Coronary artery (tissue), 2 donors: ENCODE results near the gene LDB3.
A peak's percentile ranks its signal among the peaks of the same experiment; 100 is the strongest.

Source experiments
- DNase-seq: peaks from one replicate; pipeline ENCODE4 v3.0.0-alpha.2; 2017; ENCODE audit warnings: low spot score
- H3K27ac ChIP-seq, 2 donors: fragments of 200-600 bp; sonication (generic); one replicate each; pipeline ENCODE4 v1.5.1; 2016 to 2019
- H3K4me3 ChIP-seq: fragments of 200-600 bp; sonication (generic); 2 replicates; pipeline ENCODE4 v1.5.1; 2016; ENCODE audit warnings: mild to moderate bottlenecking, moderate library complexity
- CTCF ChIP-seq: fragments of 200-600 bp; sonication (generic); IDR thresholded peaks from one replicate; pipeline ENCODE4 v1.5.1; 2019; ENCODE audit warnings: antibody characterized with exemption

The LDB3 gene

GRCh38 chr10:86716466-86716865 lies 48.2 kb downstream of the LDB3 start:
- TF ChIP-seq CTCF = no peak
- no peak for DNase-seq
- H3K4me3 ChIP-seq = no peak overlapping the region
- H3K27ac ChIP-seq = peak overlapping the region in 1 of 2 donors; percentile 7

DNA sequence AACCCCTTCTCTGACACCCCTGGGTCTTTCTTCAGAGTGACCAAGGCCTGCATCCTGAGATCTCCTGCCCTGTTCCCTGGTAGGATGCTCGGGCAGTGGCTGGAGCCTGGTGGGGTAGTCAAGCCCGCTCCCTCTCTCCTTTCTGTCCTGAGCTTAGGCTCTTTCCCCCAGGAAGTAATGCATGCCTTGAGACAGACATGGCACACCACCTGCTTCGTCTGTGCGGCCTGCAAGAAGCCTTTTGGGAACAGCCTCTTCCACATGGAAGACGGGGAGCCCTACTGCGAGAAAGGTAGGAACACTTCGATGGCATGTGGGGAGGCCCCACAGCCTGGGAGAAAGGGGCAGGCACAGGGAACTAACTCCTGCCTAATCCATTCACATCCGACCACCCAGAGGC lies 50.2 kb downstream of the LDB3 start:
- DNase-seq = no peak
- no peak for TF ChIP-seq CTCF
- no peak overlapping the region for H3K27ac ChIP-seq
- H3K4me3 ChIP-seq = no peak overlapping the region

DNA sequence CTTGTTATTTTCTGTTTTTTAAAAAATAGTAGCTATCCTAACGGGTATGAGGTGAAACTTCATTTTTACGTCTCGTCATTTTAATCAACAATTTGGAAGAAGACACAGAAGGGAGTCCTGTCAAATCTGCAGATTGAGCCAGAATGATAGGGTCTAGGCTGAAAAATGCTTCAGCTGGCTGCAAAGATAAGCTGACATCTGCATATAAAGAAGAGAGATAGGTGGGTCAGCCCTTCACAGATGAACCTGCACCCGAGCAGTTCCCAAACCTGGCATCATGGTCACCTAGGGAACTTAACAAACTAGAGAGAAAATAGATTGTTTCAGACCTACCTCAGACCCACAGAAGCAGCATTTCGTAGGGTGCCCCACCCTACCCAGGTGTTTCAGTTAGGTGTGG lies 52.9 kb downstream of the LDB3 start:
- no peak overlapping the region for H3K27ac ChIP-seq
- DNase-seq = no peak
- TF ChIP-seq CTCF = no peak

GRCh38 chr10:86723009-86723408 lies 54.7 kb downstream of the LDB3 start:
- Histone ChIP-seq H3K4me3 (no peak overlapping the region), H3K27ac (no peak overlapping the region)
- TF ChIP-seq CTCF = no peak
- no peak for DNase-seq

More for the DNA sequence above, 52.9 kb downstream of the LDB3 start:
- no peak overlapping the region for H3K4me3 ChIP-seq

GRCh38 chr10:86724445-86724844 lies 56.1 kb downstream of the LDB3 start:
- Histone ChIP-seq H3K4me3 (no peak overlapping the region), H3K27ac (no peak overlapping the region)
- DNase-seq = no peak
- TF ChIP-seq CTCF = no peak

DNA sequence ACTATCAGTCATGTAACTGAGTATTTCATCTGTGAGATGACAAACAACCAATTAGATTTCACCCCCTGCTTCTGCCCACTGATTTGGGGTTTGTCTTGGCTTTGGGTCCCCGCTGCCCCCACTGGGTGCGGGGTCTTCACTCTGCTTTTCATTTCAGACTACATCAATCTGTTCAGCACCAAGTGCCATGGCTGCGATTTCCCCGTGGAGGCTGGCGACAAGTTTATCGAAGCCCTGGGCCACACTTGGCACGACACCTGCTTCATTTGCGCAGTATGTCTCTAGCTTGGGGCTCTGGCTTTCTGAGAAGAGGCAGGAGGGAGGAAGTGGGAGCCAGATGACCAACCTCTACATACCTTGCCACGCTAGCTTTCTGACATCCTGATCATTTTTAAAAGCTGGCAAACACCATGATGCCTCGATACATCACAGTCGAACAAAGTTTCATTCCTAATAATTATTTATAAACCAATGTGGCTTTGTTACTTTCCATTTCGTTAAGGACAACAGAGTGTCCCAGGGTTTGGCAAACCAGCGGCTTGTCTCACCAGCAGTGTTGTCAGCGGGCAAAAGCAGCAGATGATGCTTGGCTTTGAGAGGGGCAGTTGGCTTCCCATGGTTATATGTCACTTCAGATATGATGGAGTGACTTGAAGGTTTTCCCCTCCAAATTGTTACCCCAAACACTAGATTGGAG lies 57.8 kb downstream of the LDB3 start:
- TF ChIP-seq CTCF = no peak
- no peak overlapping the region for H3K4me3 ChIP-seq
- H3K27ac ChIP-seq = no peak overlapping the region
- no peak for DNase-seq

- no peak for DNase-seq
- H3K27ac ChIP-seq = no peak overlapping the region
- H3K4me3 ChIP-seq = no peak overlapping the region
- no peak for TF ChIP-seq CTCF
Measured at GRCh38 chr10:86726677-86726999, 58.3 kb downstream of the LDB3 start.
